ENCODE measurements around the gene MED16. TPM values are rescaled to one million over a fixed set of nuclear protein-coding genes. Genes with fewer than 3 reads are reported as not detected.

MED16 gene
- total and polyA plus RNA-seq, 8 donors, result 16.7 to 126 (median 74.0) TPM

- intact Hi-C loops (cut with DNase I; ENCODE audit: low total_unique reads), result no loop called here
- H3K27me3 ChIP-seq, result peaks cover 0 to 82% (median 52%) of the 10 kb centered on the region in 3 donors
- no peaks in the 10 kb centered on the region for H3K36me3 ChIP-seq
- H3K4me3 ChIP-seq, result no peak overlapping the region
- TF ChIP-seq CTCF (IDR thresholded peaks at IDR 0.05), result no peak
- no peak for TF ChIP-seq POLR2A (IDR thresholded peaks at IDR 0.05)
- TF ChIP-seq POLR2AphosphoS5 (IDR thresholded peaks at IDR 0.05), result no peak
- TF ChIP-seq EP300 (IDR thresholded peaks at IDR 0.05), result no peak
- no peaks in the 10 kb centered on the region for H3K9me3 ChIP-seq
- no peaks in the 10 kb centered on the region for H3K4me1 ChIP-seq
- no peak for DNase-seq
- H3K27ac ChIP-seq, result no peak overlapping the region
- WGBS, 5 donors, result 66 to 84% (median 77%) methylated on average over 24 of the region's 24 CpGs
Measured at GRCh38 chr19:834216-834615, 58.8 kb downstream of the MED16 start.

- Histone ChIP-seq H3K9me3 (no peaks in the 10 kb centered on the region), H3K4me1 (peaks cover 0 to 12% (median 0%) of the 10 kb centered on the region in 4 donors), H3K27ac (no peak overlapping the region), H3K4me3 (no peak overlapping the region), H3K27me3 (peaks cover 0 to 88% (median 53%) of the 10 kb centered on the region in 3 donors), H3K36me3 (no peaks in the 10 kb centered on the region)
- intact Hi-C loops (cut with DNase I; ENCODE audit: low total_unique reads), result no loop called here
- 36 to 47% (median 42%) methylated on average over 20 to 38 of the region's 38 CpGs for WGBS, 5 donors
- DNase-seq, result no peak
- TF ChIP-seq POLR2AphosphoS5 (IDR thresholded peaks at IDR 0.05) (no peak), CTCF (IDR thresholded peaks at IDR 0.05) (no peak), EP300 (IDR thresholded peaks at IDR 0.05) (no peak)
Measured at GRCh38 chr19:831407-832369, 61.3 kb downstream of the MED16 start.

GRCh38 chr19:829129-829758 lies 63.7 kb downstream of the MED16 start:
- Histone ChIP-seq H3K4me3 (no peak overlapping the region), H3K4me1 (peaks cover 0 to 12% (median 0%) of the 10 kb centered on the region in 4 donors), H3K27me3 (peaks cover 0 to 88% (median 36%) of the 10 kb centered on the region in 3 donors), H3K9me3 (no peaks in the 10 kb centered on the region), H3K36me3 (no peaks in the 10 kb centered on the region), H3K27ac (no peak overlapping the region)
- WGBS, 5 donors, result 68 to 81% (median 72%) methylated on average over 17 to 18 of the region's 18 CpGs
- intact Hi-C loops (cut with DNase I; ENCODE audit: low total_unique reads), result no loop called here
- TF ChIP-seq CTCF (IDR thresholded peaks at IDR 0.05) (no peak), POLR2A (IDR thresholded peaks at IDR 0.05) (no peak), EP300 (IDR thresholded peaks at IDR 0.05) (no peak), POLR2AphosphoS5 (IDR thresholded peaks at IDR 0.05) (no peak)
- DNase-seq, result no peak

GRCh38 chr19:827710-828321 lies 65.2 kb downstream of the MED16 start, which contains the start of gene AZU1:
TSS of gene AZU1 (plus strand) at chr19:827837. CDS start at chr19:827847, 10 bp downstream.
- H3K36me3 ChIP-seq, result no peaks in the 10 kb centered on the region
- WGBS, 5 donors, result 50 to 79% (median 53%) methylated on average over 17 to 33 of the region's 33 CpGs
- H3K27ac ChIP-seq, result no peak within 1 kb of the TSS
- H3K27me3 ChIP-seq, result peaks cover under 1 to 91% (median 48%) of the 10 kb centered on the region in 3 donors
- DNase-seq, result peak in 1 of 2 donors; percentile 62
- intact Hi-C loops (cut with DNase I; ENCODE audit: low total_unique reads), result no loop called here
- TF ChIP-seq CTCF (IDR thresholded peaks at IDR 0.05) (no peak), POLR2A (IDR thresholded peaks at IDR 0.05) (no peak), EP300 (IDR thresholded peaks at IDR 0.05) (no peak), POLR2AphosphoS5 (IDR thresholded peaks at IDR 0.05) (no peak)
- no peaks in the 10 kb centered on the region for H3K9me3 ChIP-seq
- no peak within 1 kb of the TSS for H3K4me3 ChIP-seq
- H3K4me1 ChIP-seq, result peaks cover 0 to 21% (median 4%) of the 10 kb centered on the region in 4 donors

Measured in stomach (tissue), 9 donors.